ENCODE results near the gene SPIRE1.

DNA sequence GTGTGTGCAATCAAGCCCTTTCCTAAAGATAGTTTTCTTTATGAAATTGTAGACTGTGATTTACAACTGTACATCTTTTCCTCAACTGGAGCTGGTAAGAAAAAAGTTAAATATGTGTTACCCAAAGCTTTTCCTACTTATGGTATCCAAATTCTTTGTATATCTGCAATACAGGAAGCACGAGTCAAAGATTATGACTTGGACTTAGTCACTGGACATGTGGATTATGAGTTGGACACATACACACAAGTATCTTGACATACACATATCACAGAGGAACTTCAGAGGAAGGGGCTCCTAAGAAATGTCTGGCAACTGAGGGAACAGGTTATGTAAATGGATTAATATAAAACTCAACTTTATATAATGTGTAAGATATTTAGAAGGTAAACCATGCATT lies 215.0 kb downstream of the SPIRE1 start:
- TF ChIP-seq CTCF (IDR thresholded peaks at IDR 0.05) (no peak), POLR2A (IDR thresholded peaks at IDR 0.05) (no peak)

Measured in Peyer's patch (tissue), 4 donors.